MM.1S (cell line): ENCODE data around the gene OR2A14.
"Not testable (repeated sequence)": the region's sequence is repeated elsewhere in the genome, so short reads cannot be mapped to it uniquely, and the experiment has no call there.

Experiments used
- DNase-seq: peaks from one replicate; pipeline ENCODE4 v3.0.0-alpha.2; 2015
- H2AFZ ChIP-seq: fragments of 300-600 bp; sonication (generic); 2 replicates; pipeline ENCODE4 v1.6.0; 2016; ENCODE audit warnings: antibody characterized with exemption, low read length
- H3F3A ChIP-seq: fragments of 300-600 bp; sonication (generic); 2 replicates; pipeline ENCODE4 v1.6.1; 2016; ENCODE audit warnings: mild to moderate bottlenecking, antibody characterized with exemption, low read length, moderate library complexity, mixed read lengths; ENCODE audit not compliant: insufficient read depth
- H3K27ac ChIP-seq: fragments of 300-600 bp; sonication (generic); 2 replicates; pipeline ENCODE4 v1.5.1; 2016; ENCODE audit warnings: mild to moderate bottlenecking, low read length
- H3K27me3 ChIP-seq: fragments of 300-600 bp; sonication (generic); replicated peaks from 2 replicates; pipeline ENCODE4 v1.6.0; 2016; ENCODE audit warnings: low read length; ENCODE audit not compliant: insufficient read depth
- H3K36me3 ChIP-seq: fragments of 300-600 bp; sonication (generic); replicated peaks from 2 replicates; pipeline ENCODE4 v1.6.1; 2016; ENCODE audit warnings: mild to moderate bottlenecking, low read length, mixed read lengths; ENCODE audit not compliant: insufficient read depth
- H3K4me1 ChIP-seq: fragments of 300-600 bp; sonication (generic); 2 replicates; pipeline ENCODE4 v1.6.1; 2016; ENCODE audit warnings: low read length, mixed read lengths
- H3K4me2 ChIP-seq: fragments of 300-600 bp; sonication (generic); 2 replicates; pipeline ENCODE4 v1.6.0; 2016; ENCODE audit warnings: low read depth, low read length
- H3K4me3 ChIP-seq: fragments of 300-600 bp; sonication (generic); 2 replicates; pipeline ENCODE4 v1.5.1; 2016; ENCODE audit warnings: low read length, mixed read lengths
- H3K79me2 ChIP-seq: fragments of 300-600 bp; sonication (generic); 2 replicates; pipeline ENCODE4 v1.6.1; 2016; ENCODE audit warnings: mixed run types, low read length, mixed read lengths
- H3K9ac ChIP-seq: fragments of 300-600 bp; sonication (generic); 2 replicates; pipeline ENCODE4 v1.6.1; 2016; ENCODE audit warnings: low read length, mixed read lengths
- H3K9me2 ChIP-seq: fragments of 300-600 bp; sonication (generic); replicated peaks from 2 replicates; pipeline ENCODE4 v1.6.1; 2016; ENCODE audit warnings: mild to moderate bottlenecking, low read length, mixed read lengths; ENCODE audit not compliant: insufficient read depth
- H3K9me3 ChIP-seq: fragments of 300-600 bp; sonication (generic); replicated peaks from 2 replicates; pipeline ENCODE4 v1.6.1; 2016; ENCODE audit warnings: mild to moderate bottlenecking, low read length, mixed read lengths; ENCODE audit not compliant: insufficient read depth
- H4K20me1 ChIP-seq: fragments of 300-600 bp; sonication (generic); 2 replicates; pipeline ENCODE4 v1.6.1; 2016; ENCODE audit warnings: mild to moderate bottlenecking, low read length, moderate library complexity, mixed read lengths; ENCODE audit not compliant: insufficient read depth
- EZH2 ChIP-seq: fragments of 300-600 bp; sonication (generic); optimal IDR thresholded peaks from 2 replicates; pipeline ENCODE3; 2017; ENCODE audit warnings: low read depth, mild to moderate bottlenecking, antibody characterized with exemption, low read length, mixed read lengths
- EZH2phosphoT487 ChIP-seq: fragments of 300-600 bp; sonication (generic); IDR thresholded peaks from 2 replicates; pipeline ENCODE4 v1.6.1; 2018; ENCODE audit warnings: antibody characterized with exemption, low read length
- TF ChIP-seq, protein P1 (sequence below): fragments of 300-600 bp; sonication (generic); IDR thresholded peaks from 2 replicates; pipeline ENCODE4 v1.5.1; 2016; ENCODE audit warnings: antibody characterized with exemption, low read length, mixed read lengths

Gene OR2A14

DNA sequence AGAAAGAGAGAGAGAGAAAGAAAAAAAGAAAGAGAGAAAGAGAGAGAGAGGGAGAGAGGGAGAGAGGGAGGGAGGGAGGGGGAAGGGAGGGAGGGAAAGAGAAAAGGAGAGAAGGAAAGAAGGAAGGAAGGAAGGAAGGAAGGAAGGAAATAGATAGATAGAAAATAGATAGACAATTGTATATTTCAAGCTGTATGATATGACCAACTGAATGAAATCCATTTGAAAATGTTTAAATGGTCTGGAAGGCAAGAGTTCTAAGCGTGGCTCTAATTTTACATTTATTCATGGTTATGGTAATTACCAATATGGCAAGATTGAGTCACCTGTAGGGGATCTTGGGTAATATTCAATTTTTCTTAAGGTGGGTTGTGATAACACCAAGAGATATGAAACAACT is 35.9 kb downstream of the OR2A14 start:
- Histone ChIP-seq H3K4me2 (no peak overlapping the region), H3K36me3 (no peaks in the 10 kb centered on the region), H3F3A (no peaks in the 10 kb centered on the region), H3K9me2 (no peaks in the 10 kb centered on the region), H3K79me2 (no peaks in the 10 kb centered on the region), H3K27ac (no peak overlapping the region), H3K4me3 (no peak overlapping the region), H2AFZ (no peak overlapping the region), H3K9me3 (no peaks in the 10 kb centered on the region), H3K27me3 (no peaks in the 10 kb centered on the region), H4K20me1 (no peaks in the 10 kb centered on the region), H3K4me1 (no peaks in the 10 kb centered on the region), H3K9ac (no peak overlapping the region)
- DNase-seq = no peak
- TF ChIP-seq EZH2 (no peak), EZH2phosphoT487 (no peak)
- TF ChIP-seq, protein P1, sequence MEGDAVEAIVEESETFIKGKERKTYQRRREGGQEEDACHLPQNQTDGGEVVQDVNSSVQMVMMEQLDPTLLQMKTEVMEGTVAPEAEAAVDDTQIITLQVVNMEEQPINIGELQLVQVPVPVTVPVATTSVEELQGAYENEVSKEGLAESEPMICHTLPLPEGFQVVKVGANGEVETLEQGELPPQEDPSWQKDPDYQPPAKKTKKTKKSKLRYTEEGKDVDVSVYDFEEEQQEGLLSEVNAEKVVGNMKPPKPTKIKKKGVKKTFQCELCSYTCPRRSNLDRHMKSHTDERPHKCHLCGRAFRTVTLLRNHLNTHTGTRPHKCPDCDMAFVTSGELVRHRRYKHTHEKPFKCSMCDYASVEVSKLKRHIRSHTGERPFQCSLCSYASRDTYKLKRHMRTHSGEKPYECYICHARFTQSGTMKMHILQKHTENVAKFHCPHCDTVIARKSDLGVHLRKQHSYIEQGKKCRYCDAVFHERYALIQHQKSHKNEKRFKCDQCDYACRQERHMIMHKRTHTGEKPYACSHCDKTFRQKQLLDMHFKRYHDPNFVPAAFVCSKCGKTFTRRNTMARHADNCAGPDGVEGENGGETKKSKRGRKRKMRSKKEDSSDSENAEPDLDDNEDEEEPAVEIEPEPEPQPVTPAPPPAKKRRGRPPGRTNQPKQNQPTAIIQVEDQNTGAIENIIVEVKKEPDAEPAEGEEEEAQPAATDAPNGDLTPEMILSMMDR = no peak

DNA sequence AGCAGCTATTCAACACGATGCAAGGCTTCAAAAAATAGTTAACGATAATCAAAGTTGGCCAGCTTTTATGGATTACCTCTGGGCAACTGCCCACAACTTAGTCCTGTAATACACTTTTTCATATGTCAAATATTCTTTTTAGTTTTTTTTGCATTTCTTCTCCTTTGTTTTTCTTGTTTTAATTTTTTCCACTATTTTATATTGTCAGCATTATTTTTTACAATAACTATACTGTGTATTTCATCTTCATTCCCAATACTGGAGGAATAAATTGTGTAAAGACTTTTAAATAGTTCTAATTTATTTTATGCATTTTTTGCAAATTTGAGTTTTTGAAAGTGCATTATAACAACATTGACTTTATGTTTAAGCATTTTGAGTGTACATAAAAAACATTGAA is 41.8 kb downstream of the OR2A14 start:
- H3K9ac ChIP-seq = no peak overlapping the region
- H2AFZ ChIP-seq = no peak overlapping the region
- no peaks in the 10 kb centered on the region for H3K9me3 ChIP-seq
- no peaks in the 10 kb centered on the region for H3K27me3 ChIP-seq
- H3K4me3 ChIP-seq = no peak overlapping the region
- H3K36me3 ChIP-seq = no peaks in the 10 kb centered on the region
- H3K4me1 ChIP-seq = no peaks in the 10 kb centered on the region
- no peak for DNase-seq
- H4K20me1 ChIP-seq = no peaks in the 10 kb centered on the region
- no peak overlapping the region for H3K27ac ChIP-seq
- TF ChIP-seq EZH2phosphoT487 (no peak), EZH2 (no peak)
- TF ChIP-seq, protein P1 = no peak
- no peaks in the 10 kb centered on the region for H3K9me2 ChIP-seq
- H3F3A ChIP-seq = no peaks in the 10 kb centered on the region
- no peak overlapping the region for H3K4me2 ChIP-seq
- H3K79me2 ChIP-seq = no peaks in the 10 kb centered on the region

DNA sequence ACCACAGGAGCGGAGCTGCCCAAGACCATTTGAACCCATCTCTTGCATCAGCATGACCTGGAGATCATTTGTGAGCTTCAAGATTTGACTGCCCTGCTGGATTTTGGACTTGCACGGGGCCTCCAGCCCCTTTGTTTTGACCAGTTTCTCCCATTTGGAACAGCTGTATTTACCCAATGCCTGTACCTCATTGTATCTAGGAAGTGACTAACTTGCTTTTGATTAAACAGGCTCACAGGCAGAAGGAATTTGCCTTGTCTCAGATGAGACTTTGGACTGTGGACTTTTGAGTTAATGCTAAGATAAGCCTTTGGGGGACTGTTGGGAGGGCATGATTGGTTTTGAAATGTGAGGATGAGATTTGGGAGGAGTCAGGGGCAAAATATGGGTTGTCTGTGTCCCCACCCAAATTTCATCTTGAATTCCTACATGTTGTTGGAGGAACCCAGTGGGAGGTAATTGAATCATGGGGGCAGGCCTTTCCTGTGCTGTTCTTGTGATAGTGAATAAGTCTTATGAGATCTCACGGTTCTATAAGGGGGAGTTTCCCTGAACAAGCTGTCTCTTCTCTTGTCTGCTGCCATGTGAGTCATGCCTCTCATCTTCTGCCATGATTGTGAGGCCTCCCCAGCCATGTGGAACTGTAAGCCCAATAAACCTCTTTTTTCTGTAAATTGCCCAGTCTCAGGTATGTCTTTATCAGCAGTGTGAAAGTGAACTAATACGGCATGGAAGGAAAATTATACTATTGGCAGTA is 48.8 kb downstream of the OR2A14 start:
- not testable (repeated sequence) for H3K4me1 ChIP-seq, H3K9me3 ChIP-seq, H3K27me3 ChIP-seq, H3K4me3 ChIP-seq, H4K20me1 ChIP-seq, DNase-seq, H3K36me3 ChIP-seq, H3K9me2 ChIP-seq, H3K79me2 ChIP-seq, H3K4me2 ChIP-seq, H2AFZ ChIP-seq, H3F3A ChIP-seq, H3K27ac ChIP-seq, H3K9ac ChIP-seq

DNA sequence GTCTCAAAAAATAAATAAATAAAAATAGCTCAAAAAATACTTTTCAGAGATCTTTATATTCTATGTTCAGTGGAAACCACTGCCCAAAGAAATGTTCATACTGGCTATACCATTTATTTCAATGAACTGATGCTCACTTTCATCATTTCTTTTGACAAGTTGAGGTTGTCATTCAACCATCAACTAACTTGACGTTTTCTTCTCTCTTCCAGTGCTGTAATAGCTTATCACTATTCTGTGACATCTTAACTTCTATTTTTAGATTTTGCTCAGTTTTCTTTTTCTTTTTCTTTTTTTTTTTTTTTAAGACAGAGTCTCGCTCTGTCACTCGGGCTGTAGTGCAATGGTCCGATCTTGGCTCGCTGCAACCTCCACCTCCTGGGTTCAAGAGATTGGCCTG is 51.6 kb downstream of the OR2A14 start:
- H3K9me2 ChIP-seq = no peaks in the 10 kb centered on the region
- H3K4me2 ChIP-seq = no peak overlapping the region
- no peaks in the 10 kb centered on the region for H3F3A ChIP-seq
- H3K36me3 ChIP-seq = no peaks in the 10 kb centered on the region
- H3K9ac ChIP-seq = no peak overlapping the region
- no peak overlapping the region for H3K27ac ChIP-seq
- H3K4me1 ChIP-seq = no peaks in the 10 kb centered on the region
- DNase-seq = no peak
- H3K27me3 ChIP-seq = no peaks in the 10 kb centered on the region
- H3K9me3 ChIP-seq = no peaks in the 10 kb centered on the region
- H2AFZ ChIP-seq = no peak overlapping the region
- TF ChIP-seq, protein P1 = no peak
- TF ChIP-seq EZH2 (no peak), EZH2phosphoT487 (no peak)
- no peaks in the 10 kb centered on the region for H4K20me1 ChIP-seq
- no peak overlapping the region for H3K4me3 ChIP-seq
- no peaks in the 10 kb centered on the region for H3K79me2 ChIP-seq
